Measurements from ENCODE around the gene SDK1.
"Not testable (repeated sequence)": the region's sequence is repeated elsewhere in the genome, so short reads cannot be mapped to it uniquely, and the experiment has no call there.

The SDK1 gene

GRCh38 chr7:3648276-3648675 is 347.2 kb downstream of the SDK1 start:
- no peak overlapping the region for H3K4me3 ChIP-seq (ENCODE audit: low read depth, low read length)

DNA sequence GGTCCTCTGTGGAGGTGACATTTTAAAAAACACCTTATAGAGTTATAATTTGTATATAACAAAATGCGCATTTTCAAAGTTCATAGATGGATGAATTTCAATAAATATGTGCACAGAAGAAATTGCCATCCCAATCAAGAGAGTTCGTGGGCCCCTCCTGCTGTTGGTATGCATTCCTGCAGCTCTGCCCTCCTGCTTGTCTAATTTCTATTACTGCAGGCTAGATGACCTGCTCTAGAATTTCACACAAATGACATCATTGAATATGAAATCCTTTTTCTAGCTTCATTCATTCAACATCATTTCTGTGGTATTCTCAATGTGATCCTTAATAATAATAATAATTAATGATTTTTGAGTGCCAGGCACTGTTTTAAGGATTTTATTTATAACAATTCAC is 348.2 kb downstream of the SDK1 start:
- H3K4me3 ChIP-seq (ENCODE audit: low read depth, low read length), result no peak overlapping the region

DNA sequence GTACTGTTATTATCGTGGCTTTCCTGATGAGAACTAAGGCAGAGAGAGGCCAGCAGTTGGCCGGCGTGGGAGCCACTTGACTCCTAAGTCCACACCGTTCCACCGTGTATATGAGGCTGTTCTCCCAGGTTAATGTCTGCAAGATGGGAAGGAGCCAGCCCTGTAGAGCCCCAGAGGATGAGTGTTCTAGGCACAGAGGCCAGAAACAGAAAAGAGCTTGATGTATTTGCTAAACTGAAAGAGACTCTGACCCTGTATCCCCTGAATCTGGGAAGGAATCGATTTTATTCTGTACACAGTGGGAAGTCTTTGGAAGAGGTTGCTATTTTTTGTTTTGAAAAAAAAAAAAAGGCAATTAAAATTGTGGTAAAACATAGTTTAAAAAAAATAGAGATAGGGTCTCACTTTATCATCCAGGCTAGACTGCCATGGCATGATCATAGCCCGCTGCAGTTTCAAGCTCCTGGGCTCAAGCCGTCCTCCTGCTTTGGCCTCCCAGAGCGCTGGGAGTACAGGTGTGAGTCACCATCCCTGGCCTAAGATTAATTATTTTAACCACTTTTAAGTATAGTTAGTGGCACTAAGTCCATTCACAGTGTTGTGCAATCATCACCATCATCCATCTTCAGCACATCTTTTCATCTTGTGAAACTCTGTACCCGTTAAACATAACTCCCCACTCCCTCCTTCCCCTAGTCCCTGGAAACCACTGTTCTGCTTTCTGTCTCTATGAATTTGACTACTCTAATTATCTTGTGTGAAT is 348.8 kb downstream of the SDK1 start:
- no peak overlapping the region for H3K4me3 ChIP-seq (ENCODE audit: low read depth, low read length)

GRCh38 chr7:3650844-3651243 is 349.8 kb downstream of the SDK1 start:
- no peak overlapping the region for H3K4me3 ChIP-seq (ENCODE audit: low read depth, low read length)

DNA sequence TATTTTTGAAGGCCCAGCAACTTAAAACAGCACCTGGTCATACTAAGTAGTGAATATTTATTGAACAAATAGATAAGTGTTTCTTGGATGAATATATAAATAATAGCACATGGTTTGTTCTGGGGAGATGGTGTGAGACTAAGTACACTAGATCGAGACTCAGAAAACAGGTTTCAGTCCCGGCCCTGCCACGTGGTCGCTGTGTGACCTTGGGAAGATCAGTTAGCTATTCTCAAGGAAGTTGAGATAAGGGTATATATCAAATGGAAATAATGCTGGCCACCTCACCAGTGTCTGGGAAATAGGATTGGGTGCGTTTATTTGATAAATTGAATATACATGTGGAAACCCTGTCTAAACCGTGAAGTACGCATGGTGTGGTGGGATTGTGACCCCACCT is 354.6 kb downstream of the SDK1 start:
- H3K4me3 ChIP-seq (ENCODE audit: low read depth, low read length), result no peak overlapping the region

DNA sequence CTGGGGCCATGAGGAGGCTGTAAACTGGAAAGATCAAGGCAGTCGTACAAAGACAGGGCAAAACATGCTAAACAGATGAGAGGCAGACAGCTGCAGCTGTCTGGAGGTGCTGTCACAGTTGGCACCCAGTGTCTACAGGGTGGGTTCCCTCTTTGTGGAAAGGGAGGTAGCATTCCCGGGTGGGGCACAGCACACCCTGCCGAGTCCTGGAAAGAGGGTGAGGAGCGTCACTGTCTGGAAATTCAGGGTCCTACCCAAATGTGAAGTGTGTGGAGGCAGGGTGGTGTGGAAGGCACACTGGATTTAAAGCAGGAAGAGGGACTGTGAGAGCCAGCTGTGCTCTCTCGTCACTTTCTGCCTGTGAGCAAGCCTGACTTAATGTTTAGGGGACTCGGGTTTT is 356.2 kb downstream of the SDK1 start:
- H3K4me3 ChIP-seq (ENCODE audit: low read depth, low read length), result no peak overlapping the region

DNA sequence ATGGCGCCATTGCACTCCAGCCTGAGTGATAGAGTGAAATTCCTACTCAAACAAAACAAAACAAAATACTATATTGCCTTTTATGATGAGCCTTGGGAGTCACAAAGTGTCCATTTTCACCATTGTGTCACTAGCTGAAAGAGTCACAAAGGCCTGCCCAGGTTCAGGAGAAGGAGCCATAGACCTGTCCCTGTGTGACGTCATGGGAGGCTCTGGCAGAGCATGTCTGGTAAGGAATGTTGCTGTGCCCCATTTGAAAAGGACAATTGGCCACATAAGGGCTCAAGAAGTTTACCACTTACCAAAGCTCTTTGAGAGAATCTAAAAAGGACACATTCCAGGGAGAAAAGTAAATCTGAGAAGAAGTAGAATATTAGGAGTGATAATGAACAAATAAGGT is 367.7 kb downstream of the SDK1 start:
- H3K4me3 ChIP-seq (ENCODE audit: low read depth, low read length), result no peak overlapping the region

DNA sequence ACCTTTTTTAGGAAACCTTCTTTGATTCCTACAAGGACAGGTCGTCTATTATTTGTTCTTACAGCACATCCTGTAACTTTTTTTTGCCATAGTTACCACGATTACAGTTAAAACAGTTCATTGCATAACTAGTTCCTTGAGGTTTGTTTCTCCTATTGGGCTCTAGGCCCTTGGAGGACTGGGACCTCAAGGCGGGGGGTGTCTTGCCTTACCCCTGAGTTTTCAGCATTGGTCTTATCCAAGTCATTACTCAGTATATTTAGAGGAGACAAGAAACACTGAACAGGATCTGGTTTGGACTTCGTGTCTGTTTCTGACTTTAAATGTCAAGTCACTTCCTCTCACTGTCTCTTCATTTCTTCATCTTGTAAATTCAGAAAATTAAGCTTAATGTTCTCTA is 369.8 kb downstream of the SDK1 start:
- H3K4me3 ChIP-seq (ENCODE audit: low read depth, low read length), result no peak overlapping the region

- H3K4me3 ChIP-seq (ENCODE audit: low read depth, low read length), result no peak overlapping the region
Observed at GRCh38 chr7:3673524-3673923, 372.5 kb downstream of the SDK1 start.

- no peak overlapping the region for H3K4me3 ChIP-seq (ENCODE audit: low read depth, low read length)
Observed at GRCh38 chr7:3678314-3678810, 377.3 kb downstream of the SDK1 start.

DNA sequence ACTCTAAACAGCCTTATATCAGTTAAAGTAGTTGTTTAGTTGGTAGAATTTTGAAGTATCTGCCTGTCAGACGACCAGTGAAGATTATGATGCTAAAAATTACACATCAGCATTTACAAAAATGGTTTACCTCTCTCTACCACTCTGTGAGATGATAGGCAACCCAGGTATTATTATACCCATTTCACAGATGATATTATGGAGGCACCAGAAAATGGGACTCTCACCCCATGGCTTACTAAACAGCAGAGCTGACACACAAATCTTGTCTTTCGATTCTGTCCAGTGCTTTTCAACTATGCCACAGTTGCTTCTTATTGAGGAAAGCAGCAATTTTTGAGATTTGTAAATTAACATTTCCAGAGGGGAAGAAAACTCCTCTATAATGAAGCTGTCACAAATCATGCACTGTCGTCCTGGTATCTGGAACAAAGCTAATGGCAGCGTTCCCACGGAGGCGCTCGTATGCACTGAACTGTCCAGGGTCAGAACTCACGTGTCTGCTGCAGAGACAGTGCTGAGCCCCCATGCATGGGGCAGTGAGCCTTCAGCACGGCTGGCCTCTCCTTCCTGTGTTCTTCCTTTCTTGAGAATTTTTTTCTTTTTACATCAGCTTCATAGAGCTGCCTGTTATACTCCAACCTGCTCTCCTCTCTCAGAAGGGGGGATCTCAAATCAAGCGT is 381.1 kb downstream of the SDK1 start:
- H3K4me3 ChIP-seq (ENCODE audit: low read depth, low read length), result no peak overlapping the region

DNA sequence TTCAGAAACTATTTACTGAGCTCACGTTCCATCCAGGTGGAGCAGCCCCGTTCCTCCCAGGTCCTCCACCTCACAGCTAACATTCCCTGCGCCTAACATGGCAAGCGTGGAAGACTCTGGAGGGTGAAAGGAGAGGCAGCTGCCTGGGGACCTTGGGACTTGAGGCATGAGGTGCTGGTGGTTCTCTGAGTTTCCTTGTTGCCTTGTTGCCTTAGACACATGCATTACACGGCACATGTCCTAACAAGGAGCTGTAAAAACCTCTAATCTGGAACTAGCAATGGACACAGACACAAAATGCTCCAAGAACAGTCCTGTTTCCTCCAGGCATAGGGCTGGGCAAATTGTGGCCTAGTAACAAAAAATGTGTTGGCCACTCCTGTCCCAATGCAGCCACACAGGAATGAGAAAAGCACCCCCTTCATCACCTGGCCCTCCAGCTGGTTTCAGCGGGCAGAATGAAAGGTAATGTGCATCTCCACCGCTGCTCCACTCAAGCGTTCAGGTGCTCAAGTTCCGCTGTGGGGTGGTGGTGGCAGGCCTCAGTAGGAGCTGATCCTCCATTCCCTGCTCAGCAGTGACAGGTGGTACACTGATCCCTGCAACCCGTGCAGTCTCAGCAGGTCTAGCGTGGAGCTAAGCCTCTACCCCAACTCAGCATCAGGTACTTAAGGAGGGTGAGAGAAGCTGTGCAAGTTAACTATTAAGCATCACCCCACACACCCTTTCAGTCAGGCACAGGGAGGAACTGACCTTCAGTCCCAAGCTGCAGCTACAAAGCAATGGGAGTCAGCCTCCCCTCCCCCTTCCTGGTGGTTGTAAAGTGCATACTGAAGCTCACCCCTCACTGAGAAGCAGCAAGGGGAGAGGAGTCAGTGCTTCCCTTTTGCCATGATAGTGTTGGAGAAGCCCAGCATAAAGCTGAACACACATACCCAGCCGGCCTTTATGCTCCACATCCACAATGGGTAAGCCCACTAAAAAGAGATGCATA is 382.8 kb downstream of the SDK1 start:
- no peak overlapping the region for H3K4me3 ChIP-seq (ENCODE audit: low read depth, low read length)

DNA sequence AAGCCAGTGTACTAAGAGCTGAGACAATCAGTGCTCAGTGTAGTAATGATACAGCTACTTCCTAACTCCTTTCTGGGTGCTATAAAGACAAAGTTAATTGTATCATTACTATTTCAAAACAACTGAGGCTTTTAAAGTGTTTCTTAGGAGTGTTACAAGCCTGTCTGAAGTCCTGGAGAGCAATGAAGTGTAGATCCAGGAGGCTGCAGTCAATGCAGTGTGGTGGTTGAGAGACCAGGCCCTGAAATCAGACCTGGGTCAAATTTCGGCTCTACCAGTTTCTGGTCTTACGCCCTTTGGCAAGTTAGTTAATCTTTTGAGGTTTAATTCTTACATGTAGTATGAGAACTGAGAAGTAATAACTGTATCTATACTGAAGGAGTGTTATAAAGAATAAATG is 387.0 kb downstream of the SDK1 start:
- no peak overlapping the region for H3K4me3 ChIP-seq (ENCODE audit: low read depth, low read length)

GRCh38 chr7:3688842-3689241 is 387.8 kb downstream of the SDK1 start:
- H3K4me3 ChIP-seq (ENCODE audit: low read depth, low read length), result no peak overlapping the region

- H3K4me3 ChIP-seq (ENCODE audit: low read depth, low read length), result no peak overlapping the region
Observed at GRCh38 chr7:3691478-3692158, 390.6 kb downstream of the SDK1 start.

DNA sequence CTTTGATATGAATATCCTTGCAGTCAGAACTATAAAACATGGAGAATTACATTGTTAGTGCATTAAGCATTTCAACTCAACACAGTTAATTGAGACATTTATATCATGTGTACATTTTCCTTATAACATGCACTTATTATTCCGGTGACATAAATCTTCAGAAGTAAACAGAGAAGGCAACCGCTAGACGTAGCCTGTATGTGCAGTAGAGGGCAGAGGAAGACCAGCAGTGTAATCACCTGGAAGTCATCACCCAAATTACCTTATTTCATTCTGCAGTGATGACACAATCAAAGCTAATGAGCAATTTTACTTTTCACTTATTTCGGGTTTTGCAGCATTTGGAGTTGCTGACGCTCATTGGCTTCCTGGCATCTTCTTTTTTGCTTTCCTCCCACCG is 394.6 kb downstream of the SDK1 start:
- H3K4me3 ChIP-seq (ENCODE audit: low read depth, low read length), result no peak overlapping the region

DNA sequence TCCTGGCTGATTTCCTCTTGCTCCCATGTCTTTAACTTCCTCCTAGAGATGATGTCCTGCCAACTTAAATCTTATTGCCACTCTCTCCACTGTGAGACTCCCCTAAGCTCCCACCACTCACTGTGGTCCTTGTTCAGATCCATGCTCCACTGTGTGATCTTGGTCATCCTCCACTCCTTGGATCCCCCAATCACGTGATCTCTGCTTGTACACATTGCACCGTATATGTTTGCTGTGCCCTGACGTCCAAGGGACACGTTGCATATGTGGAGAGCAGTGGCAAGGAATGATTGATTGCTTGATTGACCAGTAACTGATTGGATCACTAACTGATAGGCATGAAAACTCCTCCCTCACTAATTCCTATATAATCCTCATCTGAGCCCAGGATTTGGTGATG is 395.1 kb downstream of the SDK1 start:
- no peak overlapping the region for H3K4me3 ChIP-seq (ENCODE audit: low read depth, low read length)

DNA sequence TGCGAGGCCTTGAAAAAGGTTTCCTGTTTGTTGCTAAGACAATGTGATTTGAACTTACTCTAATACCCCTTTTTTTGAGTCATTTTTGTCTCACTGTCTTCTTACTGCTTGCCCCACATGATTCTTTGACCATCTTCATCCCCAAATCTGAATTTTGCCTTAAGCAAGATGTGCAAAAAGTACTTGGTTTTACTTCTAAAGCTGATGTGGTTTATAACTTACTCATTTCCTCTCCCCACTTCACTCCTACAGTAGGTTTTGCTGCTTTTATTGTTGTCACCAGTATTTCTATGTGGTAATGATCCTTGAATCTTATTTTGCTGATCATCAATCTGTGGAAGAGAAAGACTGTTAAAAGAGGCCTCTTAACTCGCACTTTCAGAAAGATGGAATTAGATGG is 396.4 kb downstream of the SDK1 start:
- no peak overlapping the region for H3K4me3 ChIP-seq (ENCODE audit: low read depth, low read length)

DNA sequence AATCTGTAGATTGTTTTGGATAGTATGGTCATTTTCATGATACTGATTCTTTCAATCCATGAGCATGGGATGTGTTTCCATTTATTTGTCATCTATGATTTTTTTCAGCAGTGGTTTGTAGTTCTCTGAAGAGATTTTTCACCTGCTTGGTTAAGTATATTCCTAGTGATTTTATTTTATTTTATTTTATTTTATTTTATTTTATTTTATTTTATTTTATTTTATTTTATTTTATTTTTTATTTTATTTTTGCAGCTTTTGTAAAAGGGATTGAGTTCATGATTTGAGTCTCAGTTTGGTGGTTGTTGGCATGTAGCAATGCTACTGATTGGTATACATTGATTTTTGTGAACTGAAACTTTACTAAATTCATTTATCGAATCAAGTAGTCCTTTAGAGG is 404.2 kb downstream of the SDK1 start:
- no peak overlapping the region for H3K4me3 ChIP-seq (ENCODE audit: low read depth, low read length)

- H3K4me3 ChIP-seq (ENCODE audit: low read depth, low read length), result not testable (repeated sequence)
Observed at GRCh38 chr7:3706091-3706490, 405.0 kb downstream of the SDK1 start.

GRCh38 chr7:3710122-3710521 is 409.1 kb downstream of the SDK1 start:
- no peak overlapping the region for H3K4me3 ChIP-seq (ENCODE audit: low read depth, low read length)

Data from iPS-11a (cell line).